Right lung (tissue), 5 donors: ENCODE measurements around the gene TNFAIP8L2. TPM values are rescaled to one million over a fixed set of nuclear protein-coding genes. Genes with fewer than 3 reads are reported as not detected.
A peak's percentile ranks its signal among the peaks of the same experiment; 100 is the strongest.

ENCODE experiments used
- DNase-seq, 2 donors: peaks; one replicate each; pipeline ENCODE4 v3.0.0-alpha.2; 2013
- polyA plus RNA-seq, 5 donors: library from polyadenylated mRNA; unstranded; fragments of 120-200 nt; gene quantifications; one replicate each; pipeline versions ENCODE4 v1.2.1 to v1.2.3, GENCODE V29; 2013; ENCODE audit warnings: inconsistent platforms in 1 of 5, low replicate concordance in 1 of 5; ENCODE audit not compliant: insufficient read length in 5 of 5, insufficient read depth in 1 of 5

TNFAIP8L2 gene
- polyA plus RNA-seq, 5 donors = 1.9 to 2.8 (median 2.5) TPM

DNA sequence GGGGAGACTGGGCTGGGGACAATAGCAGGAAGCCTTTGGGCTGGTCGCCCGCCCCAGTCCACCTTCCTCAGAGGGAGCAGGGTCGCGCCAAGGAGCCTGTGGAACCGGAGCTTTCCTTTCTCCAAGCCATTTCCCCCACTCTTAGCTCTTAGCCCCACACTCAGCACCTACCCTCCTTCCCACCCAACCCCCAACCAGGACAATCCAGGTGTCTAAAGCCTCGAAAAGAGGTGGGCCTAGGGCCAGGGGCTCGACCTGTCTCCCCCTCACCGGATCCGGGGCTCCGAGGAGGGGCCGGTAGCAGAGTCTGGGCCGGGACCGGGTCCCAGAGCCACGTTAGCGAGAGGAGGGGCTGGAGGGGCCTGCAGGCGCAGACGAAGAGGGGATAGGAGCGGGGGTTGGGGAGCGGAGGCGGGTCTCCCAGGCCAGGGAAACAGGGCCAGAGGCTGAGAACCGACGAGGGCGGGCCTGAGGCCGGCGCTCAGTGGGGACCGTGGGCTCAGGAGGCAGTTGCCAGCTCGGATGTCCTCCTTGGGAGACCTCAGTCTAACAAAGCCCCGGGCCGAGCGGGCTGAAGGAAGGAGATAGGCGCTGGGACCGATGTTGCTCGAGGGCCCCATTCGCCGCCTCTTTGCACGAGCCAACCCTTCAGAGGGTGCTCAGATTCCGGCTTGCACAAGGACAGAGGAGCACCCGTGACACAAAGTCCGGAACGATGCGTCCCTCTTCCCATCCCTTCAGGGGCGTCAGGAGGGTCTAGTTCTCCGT lies 11.0 kb upstream of the TNFAIP8L2 start:
- peak in 1 of 2 donors; percentile 25 for DNase-seq

DNA sequence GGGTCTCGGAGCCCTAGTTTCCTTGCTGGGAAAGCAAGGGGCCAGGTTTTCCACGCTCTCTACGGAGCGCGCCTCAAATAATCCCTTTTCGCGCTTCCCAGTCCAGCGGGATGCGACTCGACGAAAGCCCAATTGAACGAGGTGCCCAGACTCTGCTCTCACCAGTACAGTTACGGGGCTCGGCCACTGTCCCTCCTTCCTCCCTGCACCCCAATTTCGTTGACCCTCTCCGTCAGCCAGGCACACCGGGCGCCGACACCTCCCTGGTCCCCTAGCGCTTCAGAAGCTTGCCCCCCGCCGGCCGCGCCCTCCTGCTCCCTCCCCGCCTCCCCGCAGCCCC lies 10.4 kb upstream of the TNFAIP8L2 start:
- no peak for DNase-seq

DNA sequence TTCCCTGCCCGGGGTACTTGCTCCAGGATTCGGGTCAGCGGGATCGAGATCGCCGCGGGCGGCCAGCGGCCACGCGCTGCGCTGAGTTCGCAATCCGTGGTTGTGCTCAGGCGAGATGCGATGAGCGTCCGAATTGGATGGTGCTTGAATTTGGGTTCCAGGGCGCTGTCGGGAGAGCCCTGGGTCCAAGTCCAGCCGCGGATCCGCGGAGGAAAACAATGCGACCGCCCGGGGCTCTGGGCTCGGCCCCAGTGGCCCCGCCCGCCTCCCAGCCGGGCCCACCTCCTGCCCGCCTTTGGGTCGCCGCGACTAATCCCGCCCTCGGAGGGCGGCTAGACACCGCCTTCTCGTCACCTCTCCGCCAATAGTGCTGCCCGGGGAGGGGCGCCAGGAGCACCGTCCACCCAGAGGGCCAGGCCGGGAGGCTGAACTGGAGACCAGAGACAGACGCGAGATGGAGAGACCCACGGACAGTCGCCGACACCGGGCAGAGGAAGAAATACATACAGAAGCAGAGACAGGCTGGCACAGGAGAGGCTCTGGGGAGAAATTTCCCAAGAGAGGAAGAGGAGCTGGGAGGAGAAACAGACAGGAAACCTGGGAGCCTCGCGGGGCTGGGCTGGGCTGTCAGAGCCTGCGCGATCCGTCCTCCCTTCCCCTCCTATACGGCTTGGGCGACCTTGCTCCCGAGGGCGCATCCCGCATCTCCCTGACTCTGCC lies 9.9 kb upstream of the TNFAIP8L2 start, which contains the start of gene SEMA6C:
Gene SEMA6C, minus strand, starts transcription at position 220 of the 720 bp plus-strand sequence. CDS start 4,010 bp downstream, outside the sequence.
- DNase-seq = peak; percentile 92 to 93

GRCh38 chr1:151147132-151147503 lies 9.3 kb upstream of the TNFAIP8L2 start:
- no peak for DNase-seq

DNA sequence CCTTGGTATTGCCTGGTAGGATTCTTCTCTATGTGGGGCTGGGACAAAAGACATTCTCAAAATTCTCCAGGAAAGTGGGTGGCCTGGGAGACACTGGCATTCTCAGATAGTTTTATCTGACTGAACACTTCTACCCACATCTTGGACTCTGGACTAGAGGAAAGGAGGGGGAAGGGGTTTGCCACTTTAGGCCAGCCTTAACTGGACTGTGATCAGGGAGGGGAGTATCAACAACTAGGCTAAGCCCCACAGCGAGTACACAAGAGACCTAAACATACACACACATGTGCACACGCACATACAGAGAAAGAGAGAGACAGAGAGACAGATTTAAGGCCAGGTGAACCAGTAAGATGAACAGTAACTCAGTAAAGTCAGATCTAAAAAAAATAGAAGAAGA lies 8.8 kb upstream of the TNFAIP8L2 start:
- no peak for DNase-seq

DNA sequence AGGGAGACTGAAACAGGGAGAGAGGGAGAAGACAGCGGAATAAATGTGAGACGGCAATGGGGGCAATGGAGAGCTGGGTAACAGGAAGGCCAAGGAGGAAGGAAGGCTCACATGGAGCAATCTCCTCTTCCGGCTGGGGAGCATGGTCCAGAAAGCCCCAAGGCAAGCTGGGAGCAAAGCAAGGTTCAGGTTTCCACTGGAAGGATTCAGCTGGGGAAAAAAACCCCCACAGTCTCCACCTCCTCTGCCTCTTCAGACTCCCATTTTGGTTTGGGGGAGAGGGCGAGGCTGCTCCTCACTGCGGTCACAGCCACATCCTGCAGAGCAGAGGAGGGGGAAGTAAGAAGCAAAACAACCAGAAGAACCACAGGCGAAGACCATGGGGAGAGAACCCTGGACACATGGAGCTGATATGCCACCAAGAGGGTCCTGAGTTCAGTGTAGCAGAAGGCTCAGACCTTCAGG lies 650 bp downstream of the TNFAIP8L2 start:
- DNase-seq = no peak

DNA sequence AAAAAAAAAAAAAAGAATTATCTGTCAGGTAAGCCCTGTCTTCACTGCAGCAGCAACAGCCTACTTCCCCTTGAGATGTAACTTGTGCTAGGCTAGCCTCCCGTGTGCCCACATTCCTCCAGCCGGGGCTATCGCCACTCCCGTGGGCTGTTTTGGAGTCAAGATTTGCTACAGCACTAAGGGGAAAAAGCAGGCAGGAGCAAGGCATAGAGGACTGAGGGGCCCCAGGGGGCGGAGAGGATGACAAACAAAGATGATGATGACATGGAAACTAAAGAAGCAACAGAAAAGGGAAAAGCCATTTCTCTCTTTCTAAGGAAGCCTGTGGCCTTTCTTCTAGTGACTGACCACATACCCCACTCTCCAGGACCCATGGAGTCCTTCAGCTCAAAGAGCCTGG lies 1.9 kb downstream of the TNFAIP8L2 start:
- DNase-seq = no peak

GRCh38 chr1:151158751-151159251 lies 2.4 kb downstream of the TNFAIP8L2 start:
- no peak for DNase-seq

DNA sequence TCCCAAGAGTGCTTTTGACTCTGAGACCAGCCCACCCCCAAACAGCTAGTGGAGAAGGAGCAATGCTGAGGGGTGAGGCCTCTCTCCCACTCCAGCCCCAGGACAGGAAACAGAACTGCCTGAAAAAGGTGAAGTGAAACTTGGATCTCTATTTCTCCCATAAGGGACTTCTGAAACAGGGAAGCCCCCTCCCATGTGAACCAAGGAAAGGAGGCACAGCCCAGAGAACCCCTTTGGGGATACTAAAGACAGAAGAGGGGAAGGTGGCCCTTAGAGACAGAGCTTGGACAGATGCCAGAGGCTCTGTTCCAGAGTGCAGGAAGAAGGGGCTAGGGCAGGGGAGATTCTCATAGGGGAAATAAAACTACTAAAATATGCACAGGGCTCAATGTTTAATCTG lies 2.9 kb downstream of the TNFAIP8L2 start:
- no peak for DNase-seq

GRCh38 chr1:151164732-151165280 lies 8.4 kb downstream of the TNFAIP8L2 start:
- no peak for DNase-seq

- DNase-seq = peak in 1 of 2 donors; percentile 61
Observed at GRCh38 chr1:151165281-151165737, 8.9 kb downstream of the TNFAIP8L2 start.

DNA sequence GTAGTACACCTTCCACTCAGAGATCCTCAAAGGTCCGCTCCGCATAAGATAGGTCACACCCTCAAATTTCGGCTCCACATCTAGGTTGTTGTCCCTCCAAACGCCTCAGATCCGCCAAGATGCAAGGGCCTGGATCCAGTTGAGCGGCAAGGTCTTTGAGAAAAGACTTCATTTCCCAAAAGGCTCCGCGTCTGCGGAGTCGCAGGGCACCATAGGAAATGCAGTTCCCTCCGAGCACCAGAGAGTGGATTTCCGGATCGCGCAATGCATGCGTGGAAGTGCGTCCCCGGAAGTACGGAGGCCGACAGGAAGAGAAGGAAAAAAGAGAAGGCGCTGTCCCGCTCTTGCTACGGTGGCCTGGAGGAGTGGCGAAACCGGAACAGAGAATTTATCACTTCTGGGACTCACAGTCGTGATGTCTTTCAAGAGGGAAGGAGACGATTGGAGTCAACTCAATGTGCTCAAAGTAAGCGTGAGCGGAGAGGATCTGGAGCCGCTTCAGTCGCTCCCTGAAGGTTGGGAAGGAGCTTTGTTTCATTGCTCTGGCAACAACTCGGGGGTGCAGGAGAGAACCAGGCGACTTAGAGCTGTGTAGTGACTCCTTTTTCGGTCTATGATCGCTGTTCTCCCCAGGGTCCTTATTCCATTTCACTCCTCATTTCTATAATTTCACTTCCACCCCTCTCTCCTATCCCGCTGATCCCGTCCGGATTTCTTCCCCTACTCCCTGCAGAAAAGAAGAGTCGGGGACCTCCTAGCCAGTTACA lies 9.5 kb downstream of the TNFAIP8L2 start, which contains the start of the genes LYSMD1 and SCNM1:
Gene LYSMD1, minus strand, starts transcription at position 165 of the 767 bp plus-strand sequence. CDS start 644 bp downstream, outside the sequence.
Gene SCNM1, plus strand, starts transcription at position 407 of the 767 bp plus-strand sequence. Its CDS starts 9 bp downstream, at position 416.
- peak; percentile 97 for DNase-seq

DNA sequence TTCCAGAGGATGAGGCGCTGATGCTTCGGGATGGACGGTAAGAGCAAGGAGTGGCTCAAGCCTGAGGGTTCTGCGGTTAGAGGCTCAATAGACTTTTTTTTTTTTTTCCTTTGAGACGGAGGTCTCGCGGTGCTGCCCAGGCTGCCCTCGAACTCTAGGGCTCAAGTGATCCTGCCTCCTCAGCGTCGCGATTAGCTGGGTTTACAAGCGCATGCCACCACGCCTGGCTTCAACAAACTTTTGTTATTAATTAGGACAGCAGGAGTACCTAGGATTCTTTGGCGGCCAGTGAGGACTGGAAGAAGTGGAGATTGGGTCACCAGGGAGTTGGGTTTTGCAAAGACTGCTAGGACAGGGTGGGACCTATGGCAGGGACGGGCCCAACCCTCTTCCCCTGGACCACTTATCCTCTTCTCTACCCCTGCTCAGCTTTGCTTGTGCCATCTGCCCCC lies 10.1 kb downstream of the TNFAIP8L2 start:
- DNase-seq = no peak

DNA sequence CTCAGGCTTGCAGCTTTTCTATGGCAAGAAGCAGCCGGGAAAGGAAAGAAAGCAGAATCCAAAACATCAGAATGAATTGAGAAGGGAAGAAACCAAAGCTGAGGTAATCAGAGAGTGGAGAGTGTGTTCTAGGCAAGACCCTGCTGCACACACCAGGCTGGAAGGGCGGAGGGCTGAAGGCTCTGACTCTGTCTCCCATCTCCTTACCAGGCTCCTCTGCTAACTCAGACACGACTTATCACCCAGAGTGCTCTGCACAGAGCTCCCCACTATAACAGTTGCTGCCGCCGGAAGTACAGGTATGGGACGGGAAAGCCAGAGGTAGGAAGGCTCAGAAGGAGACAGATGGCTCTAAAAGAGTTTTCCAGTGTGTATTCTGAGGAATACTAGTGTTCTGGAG lies 10.7 kb downstream of the TNFAIP8L2 start:
- no peak for DNase-seq

DNA sequence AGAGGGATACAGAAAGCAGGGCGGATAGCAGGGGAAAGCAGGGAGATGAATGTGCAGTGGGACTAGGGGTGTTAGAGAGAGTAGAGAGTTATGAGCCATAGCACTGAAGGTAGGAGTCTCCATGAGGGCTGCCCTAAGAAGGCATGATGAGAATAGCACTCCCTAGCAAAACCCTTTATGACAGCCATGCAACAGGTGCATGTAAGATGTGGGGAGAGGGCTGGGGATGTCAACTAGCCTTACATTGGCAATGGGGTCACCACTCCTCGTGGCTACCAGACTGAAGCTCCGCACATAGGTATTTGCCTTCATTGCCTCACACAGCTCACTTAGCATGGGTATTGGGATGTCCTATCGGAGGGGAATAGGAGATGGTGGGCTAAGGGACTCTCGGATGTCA lies 14.7 kb downstream of the TNFAIP8L2 start:
- DNase-seq = no peak

DNA sequence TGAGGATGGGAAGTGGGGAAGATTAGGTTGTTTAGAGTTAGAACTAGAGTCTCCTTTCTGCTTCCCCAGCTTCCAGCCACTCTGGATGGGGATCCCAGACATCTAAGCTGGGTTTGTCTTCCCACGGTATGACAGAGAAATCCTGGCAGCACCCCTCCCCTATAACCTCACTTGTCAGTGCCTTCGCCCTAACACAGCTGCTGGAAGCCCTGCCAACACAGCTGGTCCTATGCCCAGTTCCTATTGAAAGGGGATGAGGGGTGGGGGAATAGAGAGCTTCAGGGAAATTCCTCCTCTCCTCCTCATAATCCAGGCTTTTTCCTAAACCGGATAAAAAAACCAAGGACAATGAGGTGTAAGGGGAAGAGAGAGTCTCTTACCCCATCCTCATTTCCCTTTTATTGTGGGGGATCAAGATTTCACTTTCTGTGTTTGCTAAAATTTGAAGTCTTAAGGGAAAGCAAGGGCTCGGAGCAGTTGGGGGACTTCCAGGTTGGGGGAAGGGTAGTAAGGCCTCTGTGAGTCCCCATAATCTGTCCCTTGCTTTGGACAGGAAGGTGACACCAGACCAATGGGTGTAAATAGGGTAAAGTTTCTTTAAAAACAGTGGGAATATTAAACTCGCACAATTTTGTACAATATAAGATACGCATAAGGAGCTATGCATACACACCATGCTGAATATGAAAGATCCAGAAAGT lies 18.7 kb downstream of the TNFAIP8L2 start:
- no peak for DNase-seq

- DNase-seq = no peak
Observed at GRCh38 chr1:151175863-151176262, 19.4 kb downstream of the TNFAIP8L2 start, which contains the start of gene TMOD4. Gene TMOD4, minus strand, starts transcription at chr1:151175981. Its CDS starts 1,106 bp downstream, at chr1:151174875.

DNA sequence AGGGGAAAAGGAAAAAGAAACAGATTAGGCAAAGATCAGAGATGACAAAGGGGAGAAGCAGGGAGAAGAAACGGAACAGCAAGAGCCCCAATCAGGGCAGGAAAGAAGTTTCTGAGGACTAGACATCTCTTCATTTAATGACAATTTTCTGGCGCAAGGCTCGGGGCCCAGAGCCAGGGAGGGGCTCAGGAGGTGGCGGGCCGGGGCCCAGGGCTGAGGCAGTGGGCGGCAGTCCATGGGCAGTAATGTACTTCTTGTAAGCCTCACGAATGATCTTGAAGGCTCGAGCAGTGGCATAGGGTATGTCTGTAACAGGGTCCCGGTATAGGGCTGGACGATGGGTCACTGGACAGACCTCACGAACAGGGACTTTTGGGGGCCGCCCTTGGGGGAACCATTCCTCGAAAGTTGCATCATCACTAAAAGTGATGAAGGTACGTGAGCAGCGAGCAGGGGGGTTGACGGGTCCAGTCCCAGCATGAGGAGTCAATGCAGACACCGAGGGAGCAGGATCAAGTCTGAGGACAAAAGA lies 20.1 kb downstream of the TNFAIP8L2 start:
- no peak for DNase-seq

- no peak for DNase-seq
Observed at GRCh38 chr1:151184211-151184610, 27.8 kb downstream of the TNFAIP8L2 start.

- DNase-seq = no peak
Observed at GRCh38 chr1:151187205-151187604, 30.8 kb downstream of the TNFAIP8L2 start.
